Fibroblast of pulmonary artery (primary cell): ENCODE data around the gene SDK1.

Experiments used
- DNase-seq: peaks from one replicate; pipeline ENCODE4 v3.0.0-alpha.2; 2010; ENCODE audit warnings: low read depth
- H3K4me3 ChIP-seq: replicated peaks from 2 replicates; pipeline ENCODE4 v1.5.1; 2011; ENCODE audit warnings: low read depth, mild to moderate bottlenecking, control low read depth, low read length, moderate library complexity
- TF ChIP-seq, protein P1 (sequence below): IDR thresholded peaks from 2 replicates; pipeline ENCODE4 v1.5.1; 2011; ENCODE audit warnings: mild to moderate bottlenecking, control low read depth, low read length, inconsistent platforms; ENCODE audit errors: missing control alignments

The SDK1 gene

GRCh38 chr7:4270941-4271715 lies 970.1 kb downstream of the SDK1 start:
- DNase-seq = no peak
- H3K4me3 ChIP-seq = no peak overlapping the region
- TF ChIP-seq, protein P1, sequence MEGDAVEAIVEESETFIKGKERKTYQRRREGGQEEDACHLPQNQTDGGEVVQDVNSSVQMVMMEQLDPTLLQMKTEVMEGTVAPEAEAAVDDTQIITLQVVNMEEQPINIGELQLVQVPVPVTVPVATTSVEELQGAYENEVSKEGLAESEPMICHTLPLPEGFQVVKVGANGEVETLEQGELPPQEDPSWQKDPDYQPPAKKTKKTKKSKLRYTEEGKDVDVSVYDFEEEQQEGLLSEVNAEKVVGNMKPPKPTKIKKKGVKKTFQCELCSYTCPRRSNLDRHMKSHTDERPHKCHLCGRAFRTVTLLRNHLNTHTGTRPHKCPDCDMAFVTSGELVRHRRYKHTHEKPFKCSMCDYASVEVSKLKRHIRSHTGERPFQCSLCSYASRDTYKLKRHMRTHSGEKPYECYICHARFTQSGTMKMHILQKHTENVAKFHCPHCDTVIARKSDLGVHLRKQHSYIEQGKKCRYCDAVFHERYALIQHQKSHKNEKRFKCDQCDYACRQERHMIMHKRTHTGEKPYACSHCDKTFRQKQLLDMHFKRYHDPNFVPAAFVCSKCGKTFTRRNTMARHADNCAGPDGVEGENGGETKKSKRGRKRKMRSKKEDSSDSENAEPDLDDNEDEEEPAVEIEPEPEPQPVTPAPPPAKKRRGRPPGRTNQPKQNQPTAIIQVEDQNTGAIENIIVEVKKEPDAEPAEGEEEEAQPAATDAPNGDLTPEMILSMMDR = no peak

- H3K4me3 ChIP-seq = no peak overlapping the region
- TF ChIP-seq, protein P1 = no peak
- DNase-seq = no peak
These were observed 970.6 kb downstream of the SDK1 start for GRCh38 chr7:4271716-4272015.

GRCh38 chr7:4272141-4272540 lies 971.1 kb downstream of the SDK1 start:
- H3K4me3 ChIP-seq = no peak overlapping the region
- TF ChIP-seq, protein P1 = no peak
- no peak for DNase-seq

- TF ChIP-seq, protein P1 = no peak
- H3K4me3 ChIP-seq = no peak overlapping the region
- no peak for DNase-seq
These were observed 972.6 kb downstream of the SDK1 start for GRCh38 chr7:4273566-4274230.

DNA sequence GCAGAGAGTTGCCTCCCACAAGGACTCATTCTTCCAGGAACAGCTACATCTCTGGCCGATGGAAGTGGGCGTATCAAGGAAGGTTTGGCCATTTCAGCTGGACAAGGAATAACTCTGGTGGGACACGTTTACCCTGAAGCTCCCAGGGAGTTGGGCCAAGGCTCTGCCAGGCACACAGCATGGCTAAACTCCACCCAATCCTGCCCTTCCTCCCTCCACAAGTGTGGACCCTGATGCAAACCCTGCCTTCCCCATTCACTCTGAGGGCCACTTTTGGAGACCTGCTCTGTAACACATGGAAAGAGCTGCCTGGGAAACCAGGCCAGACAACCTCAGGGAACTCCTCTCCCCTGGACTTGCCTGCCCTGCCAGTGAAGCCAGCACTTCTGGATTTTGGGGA lies 973.2 kb downstream of the SDK1 start:
- H3K4me3 ChIP-seq = no peak overlapping the region
- TF ChIP-seq, protein P1 = no peak
- DNase-seq = no peak

GRCh38 chr7:4277936-4278335 lies 976.9 kb downstream of the SDK1 start:
- TF ChIP-seq, protein P1 = no peak
- H3K4me3 ChIP-seq = no peak overlapping the region
- no peak for DNase-seq

GRCh38 chr7:4279216-4279615 lies 978.2 kb downstream of the SDK1 start:
- DNase-seq = no peak
- no peak overlapping the region for H3K4me3 ChIP-seq
- TF ChIP-seq, protein P1 = no peak
